IPS-11a (cell line): ENCODE results near the gene BRD1.

Experiments
- H3K4me3 ChIP-seq: one replicate; pipeline ENCODE4 v1.5.1; 2013; ENCODE audit warnings: low read depth, low read length, control low read depth

Gene BRD1

DNA sequence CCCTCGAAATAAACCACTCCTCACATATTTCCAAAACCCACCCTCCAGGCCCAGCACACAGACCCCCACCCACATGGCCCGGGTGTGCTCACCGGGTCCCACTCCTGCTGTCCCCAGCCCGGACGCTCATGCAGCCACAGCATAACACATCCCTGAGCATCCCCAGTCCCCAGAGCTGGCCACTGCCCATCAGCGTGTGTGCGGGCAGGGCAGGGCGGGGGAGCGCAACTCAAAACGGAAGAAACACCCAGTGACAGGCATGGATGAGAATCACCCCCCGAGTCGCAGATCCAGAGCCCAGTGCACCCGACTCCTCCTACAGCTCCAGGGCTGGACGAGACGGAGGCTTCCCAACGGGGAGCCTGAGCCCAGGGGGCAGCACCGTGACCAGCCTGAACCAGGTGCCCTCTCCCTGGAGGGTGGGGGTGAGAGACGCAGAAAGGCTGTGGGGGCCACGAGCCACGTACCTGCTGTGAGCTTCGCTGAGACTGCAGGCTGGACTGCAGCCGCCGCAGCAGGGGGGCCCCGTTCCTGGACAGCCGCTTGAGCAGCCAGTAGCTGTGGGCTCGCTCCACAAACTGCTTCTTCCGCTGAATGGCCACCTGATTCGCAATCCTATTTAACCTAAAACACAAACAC is 23.8 kb downstream of the BRD1 start:
- H3K4me3 ChIP-seq = no peak overlapping the region

DNA sequence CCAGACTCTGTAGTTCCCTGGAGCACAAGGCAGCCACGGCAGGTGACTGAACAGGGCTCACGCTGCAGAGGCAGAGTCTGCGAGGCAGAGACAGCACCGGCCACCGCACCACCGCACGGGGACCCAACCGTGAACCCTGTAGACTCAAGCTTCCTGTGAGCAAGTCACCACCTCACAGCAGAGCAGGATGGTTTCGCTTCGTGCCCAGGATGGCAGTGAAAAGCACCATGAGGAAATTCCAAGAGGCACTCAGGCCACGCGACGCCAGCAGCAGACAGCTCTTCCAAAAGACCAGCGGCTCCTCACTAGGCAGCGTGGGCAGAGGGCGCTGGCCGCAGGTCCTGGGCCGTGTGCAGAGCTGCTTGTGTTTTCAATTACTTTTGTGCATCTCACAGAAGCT is 24.5 kb downstream of the BRD1 start:
- H3K4me3 ChIP-seq = no peak overlapping the region

DNA sequence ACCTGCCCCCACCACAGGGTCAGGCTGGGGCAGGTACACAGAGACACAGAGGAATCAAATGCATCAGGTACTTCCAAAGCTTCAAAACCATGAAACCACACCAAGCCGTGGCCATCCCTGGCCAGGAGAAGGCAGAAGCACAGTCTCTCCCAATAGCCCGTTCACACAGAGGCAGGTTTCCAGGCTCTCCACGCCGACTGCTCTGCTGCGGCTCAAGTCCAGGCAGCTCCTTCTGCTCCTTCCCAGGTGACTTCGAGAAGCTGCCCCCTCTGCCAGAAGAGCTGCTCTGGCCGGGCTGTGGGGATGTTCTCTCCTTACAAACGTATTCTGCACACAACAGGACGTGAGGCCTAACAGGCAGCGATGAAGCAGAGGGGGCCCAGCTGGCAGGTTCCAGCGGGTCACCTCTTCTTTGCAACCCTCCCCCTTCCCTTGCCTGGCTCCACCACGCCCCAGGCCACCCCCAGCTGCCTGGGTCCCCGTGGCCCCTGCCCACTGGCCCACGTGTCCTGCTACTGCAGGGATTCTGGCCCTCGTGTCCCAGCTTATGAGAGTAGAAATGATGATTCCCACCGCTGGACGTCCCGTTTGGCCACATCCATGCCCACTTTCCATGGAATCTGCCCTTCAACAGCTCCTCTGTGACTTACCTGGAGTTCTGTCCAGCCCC is 26.1 kb downstream of the BRD1 start:
- H3K4me3 ChIP-seq = no peak overlapping the region

DNA sequence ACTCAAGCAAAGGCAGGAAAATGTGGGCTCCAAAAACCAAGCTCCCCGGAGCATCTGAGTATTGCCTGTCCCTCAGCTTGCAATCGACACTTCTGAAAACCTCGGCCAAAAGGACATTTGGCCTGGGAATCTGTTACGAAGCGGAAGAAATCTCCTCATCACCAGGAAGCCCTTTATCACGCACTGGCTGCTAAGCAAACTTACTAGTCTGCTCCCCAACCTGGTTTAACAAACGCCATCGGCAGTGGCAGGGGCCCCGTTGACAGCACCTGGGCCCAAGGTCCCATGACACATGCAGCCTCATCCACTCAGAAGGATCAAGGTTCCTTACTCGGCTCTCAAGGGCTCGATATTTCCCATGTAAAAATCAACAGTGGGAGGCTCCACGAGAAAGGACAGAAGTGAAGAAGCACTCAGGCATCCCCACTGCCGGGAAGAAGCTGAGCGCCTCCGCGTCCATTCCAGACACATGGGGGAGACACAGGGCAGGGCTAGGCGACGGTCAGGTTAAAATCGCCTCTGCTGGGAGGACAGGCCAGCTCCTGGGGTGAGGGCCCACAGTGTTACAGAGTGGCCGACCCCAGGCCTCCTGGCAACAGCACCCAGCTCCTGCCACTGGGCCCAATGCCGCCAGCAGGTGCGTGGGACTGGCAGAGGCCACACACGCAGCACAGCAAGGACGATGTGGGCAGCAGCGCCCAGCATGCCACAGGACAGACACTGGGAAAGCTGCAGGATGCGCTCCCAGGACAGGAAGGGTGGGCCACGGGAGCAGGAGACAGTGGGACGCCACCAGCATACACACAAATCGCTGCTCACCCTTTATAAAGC is 27.1 kb downstream of the BRD1 start:
- H3K4me3 ChIP-seq = no peak overlapping the region

DNA sequence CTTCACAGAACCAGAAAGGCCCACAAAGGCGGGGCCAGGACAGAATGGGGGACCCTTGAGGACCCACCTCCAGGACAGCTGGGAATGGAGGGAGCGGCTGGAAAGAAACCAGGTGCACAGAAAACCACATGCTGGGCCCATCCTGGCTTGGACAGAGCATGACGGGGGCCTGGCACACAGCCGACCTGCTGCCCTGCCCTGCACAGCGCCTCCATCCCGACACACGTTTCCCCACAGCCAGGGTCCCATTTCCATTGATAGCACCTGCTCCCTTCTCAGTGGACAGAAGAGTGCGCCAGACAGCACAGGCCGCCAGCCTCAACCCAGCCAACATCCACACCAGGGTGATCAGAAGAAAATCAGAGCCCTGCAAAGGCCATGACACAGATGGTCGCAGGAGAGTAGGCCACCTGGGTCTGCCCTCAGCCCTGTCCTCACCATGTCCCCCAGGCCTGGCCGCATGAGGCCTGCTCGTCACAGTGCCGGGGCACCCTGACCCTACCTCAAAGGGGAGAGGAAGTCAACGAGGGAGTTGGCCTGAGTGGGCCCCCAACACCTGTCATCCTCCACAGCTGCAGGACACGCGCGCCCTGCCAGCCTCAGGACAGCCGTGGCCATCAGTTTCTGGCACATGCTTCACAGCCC is 28.1 kb downstream of the BRD1 start:
- H3K4me3 ChIP-seq = no peak overlapping the region

DNA sequence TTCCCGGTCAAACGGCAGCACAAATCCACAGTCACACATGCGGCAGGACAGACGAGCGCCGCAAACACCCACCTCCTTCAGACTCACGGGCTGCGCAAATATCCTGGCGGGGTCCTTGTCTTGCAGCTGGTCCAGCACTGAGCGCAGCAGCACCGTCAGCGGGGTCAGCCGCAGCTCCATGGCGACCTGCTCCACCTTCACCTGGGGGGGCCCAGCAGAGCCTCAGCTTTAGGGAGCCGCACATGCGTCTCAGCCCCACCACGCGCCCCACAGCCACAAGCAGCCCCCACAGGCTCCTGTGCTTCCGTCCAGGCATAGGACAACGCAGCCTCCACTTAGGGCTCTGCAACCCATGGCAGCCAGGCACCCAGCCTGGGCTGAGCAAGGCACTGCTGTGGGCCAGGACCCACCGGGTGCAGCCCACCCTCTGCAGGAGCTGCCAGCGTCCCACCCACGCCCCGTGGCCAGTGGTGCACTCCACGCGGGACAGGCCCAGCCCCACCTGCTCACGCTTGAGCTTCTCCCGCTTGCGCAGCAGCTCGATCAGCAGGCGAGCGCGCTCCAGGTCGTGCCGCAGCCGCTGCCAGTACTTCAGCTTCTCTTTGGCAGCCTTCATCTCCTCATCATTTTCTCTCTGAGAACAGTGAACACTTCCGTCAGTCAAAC is 29.1 kb downstream of the BRD1 start:
- H3K4me3 ChIP-seq = no peak overlapping the region

DNA sequence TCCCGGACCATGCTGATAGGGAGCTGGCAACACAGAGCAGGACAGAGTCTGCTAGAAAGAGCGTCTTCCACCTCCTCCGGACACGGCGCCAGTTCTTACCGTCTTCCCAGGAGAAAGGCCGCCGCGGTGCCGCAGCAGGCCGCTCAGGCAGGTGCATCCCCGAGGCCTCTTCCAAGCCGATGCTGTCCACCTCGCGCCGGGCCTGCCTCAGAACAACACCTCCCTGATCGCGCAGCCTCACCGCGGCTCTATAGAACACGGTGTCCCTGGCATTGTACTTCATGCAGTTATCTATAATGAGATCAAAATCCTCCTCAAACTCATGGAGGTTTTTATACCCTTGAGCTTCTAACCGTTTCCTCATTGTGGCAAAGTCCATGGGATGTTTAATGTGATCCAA is 30.0 kb downstream of the BRD1 start:
- no peak overlapping the region for H3K4me3 ChIP-seq

DNA sequence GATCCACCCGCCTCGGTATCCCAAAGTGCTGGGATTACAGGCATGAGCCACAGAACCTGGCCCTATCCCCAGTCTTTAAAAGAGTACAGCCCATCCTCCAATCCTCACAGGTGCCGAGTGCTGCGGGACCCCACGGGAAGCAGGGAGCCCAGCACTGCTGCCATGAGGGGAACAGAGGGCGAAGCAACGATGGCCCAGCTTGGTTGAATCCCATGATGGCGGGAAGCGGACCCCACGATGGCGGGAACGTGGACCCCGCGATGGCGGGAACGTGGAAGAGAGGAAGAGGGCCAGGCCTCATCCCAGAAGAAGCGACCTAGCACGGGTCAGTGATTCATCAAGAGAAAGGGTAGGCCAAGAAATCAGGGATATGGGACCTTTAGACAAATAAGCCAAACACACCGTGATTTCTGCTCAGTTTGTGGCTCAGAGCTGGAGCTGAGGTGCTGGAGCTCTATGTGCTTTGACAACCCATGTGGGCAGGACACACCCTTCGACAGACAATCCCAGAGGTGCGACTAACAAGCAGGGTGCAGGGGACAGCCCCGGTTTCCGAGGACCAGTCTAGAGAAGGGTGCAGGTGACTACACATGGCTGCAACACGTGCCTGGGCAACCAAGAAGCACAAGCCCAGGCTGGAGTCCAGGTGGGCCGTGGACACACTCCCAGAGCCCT is 30.9 kb downstream of the BRD1 start:
- no peak overlapping the region for H3K4me3 ChIP-seq

DNA sequence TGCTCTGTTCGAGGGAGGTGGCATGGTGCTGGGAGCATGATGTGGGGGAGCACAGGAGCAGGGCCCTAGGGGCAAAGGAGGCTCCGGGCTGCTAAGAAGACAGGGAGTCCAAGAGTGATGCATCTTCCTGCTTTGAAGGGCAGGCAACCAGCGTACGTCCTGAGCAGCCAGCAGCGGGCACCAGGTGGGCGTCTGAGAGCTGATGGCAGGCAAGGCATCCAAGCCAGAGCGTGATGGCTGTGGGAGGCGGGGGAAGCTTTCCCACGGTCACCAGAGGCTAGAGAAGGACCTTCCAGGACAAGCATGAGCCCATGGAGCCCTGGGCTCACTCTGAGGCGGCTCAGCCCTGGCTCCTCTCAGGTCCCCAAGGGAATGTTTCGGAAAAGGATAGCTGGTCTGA is 32.2 kb downstream of the BRD1 start:
- no peak overlapping the region for H3K4me3 ChIP-seq

DNA sequence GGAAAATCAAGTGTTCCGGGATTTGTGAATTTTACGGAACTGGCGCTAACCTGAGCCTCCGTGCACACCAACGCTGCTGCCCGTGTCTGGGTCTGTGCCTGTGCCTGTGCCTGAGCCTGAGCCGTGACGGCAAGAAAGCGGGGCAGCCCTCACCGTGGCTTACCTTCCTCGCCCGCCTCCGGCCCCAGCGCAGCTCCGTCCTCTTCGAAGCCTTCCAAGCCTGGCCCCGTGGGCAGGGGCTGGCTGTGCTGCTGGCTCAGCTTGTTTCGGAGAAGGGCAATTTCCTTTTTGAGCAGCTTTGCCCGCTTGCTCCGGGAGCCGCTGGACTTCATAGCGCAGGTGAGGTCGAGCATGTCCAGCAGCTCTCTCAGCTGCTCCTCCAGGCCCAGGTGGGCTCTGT is 33.8 kb downstream of the BRD1 start:
- H3K4me3 ChIP-seq = no peak overlapping the region

DNA sequence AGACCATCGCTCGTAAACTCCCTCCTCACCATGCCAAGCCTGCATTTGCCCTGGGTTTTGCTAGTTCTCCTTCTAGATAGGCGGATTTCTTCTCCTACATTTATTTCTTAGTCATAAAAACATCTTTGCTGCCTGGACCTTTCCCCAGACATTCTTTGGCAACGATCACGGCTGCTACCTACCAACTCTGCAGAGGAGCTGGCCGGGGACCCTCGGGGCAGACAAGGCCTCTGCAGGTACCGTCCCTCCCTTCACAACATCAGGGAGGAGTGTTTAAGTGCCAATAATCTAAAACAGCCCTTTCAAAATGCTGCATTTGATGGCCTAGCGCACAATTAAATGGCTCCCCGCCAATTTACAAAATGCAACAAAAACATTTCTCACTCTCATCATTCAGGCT is 34.4 kb downstream of the BRD1 start:
- no peak overlapping the region for H3K4me3 ChIP-seq

DNA sequence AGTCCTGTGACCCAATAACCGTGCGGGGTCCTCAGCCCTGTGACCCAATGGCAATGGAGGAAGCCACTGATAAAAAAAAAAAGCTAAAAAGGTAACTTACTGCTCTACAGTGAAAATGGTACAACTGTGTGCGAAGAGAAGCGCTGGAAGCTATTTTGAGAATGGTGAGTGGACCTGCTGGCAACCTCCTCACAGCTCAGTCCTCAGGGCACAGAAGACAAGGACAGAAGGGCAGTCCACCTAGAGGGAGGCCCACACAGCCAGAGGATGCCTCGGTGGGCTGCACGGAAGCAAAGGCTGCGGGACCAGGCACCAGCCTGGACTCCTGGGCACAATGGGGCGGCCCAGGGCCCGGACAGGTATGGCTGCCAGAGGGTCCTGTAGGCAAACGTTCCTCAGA is 35.6 kb downstream of the BRD1 start:
- H3K4me3 ChIP-seq = no peak overlapping the region

DNA sequence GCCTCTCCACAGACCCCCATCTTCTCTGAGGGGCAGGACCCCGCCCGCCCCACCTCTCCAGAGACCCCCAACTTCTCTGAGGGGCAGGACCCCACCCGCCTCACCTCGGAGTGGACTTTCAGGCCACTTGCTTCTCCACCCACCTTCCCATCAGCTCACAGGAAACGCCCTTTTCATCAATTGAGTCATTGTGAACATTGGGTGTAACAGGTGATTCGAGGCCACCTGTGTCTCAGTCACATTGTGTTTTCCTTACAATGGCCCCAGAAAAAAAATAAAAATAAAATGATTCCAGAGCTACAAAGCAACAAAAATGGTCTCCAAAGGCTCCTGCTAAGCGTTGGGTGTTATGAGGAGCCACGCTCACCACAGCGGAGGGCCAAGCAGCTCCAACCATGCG is 36.0 kb downstream of the BRD1 start:
- no peak overlapping the region for H3K4me3 ChIP-seq

DNA sequence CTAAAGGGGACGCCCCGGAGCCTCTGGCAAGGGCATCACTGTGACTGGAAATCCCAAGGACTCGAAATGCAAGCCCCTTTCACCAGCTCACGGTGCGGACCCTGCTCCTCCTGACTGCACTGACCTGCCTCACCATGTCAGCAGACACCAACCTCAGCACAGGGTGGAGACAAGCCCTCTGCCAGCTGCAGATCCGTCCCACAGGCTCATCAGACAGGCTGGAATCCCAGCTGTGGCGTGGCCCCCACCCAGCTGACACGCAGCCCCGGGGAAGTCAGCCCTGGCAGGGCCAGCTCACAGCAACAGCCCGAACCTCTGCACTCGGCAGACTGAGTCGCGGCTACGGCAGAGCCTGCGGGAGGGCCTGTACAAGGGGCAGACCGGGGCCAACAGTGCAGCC is 36.8 kb downstream of the BRD1 start:
- H3K4me3 ChIP-seq = no peak overlapping the region

DNA sequence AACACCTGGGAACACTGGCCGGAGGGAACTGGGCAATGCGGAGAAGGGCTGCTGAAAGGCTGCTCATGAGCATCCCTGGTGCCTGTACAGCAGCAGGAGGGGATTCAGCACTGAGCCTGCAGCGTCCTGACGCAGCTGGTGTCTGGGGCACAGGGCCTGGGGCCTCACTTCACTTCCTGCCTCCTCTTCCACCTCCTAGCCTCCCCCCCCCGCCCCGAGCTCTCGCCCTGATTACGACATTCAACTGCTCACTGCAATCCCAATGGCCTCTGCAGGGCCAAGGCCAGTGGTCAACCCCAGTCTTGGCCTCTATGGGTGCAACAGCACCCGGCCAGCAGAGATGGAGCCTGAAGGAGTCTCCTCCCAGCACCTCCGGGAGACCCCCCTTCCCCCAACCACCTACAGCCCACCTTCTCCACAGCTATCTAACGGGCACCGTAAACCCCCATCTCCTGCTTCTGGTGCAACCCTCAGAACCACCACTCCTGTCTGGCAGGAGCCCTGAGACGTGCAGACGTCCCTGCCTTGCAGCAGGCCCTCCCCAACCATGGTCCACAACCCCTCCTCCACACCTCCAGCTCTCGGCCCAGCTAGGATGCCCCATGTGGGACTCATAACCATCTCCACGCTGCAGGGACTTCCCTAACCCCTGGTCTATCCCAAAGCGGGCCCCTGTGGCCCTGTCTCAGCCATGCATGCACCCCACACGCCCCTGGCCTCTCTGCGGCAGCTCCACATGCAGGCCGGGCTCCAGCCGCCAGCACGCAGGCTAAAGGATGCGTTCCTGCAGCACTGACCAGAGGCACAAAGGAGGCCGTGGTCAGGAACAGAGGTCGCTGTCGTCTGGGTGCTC is 38.2 kb downstream of the BRD1 start:
- H3K4me3 ChIP-seq = no peak overlapping the region

DNA sequence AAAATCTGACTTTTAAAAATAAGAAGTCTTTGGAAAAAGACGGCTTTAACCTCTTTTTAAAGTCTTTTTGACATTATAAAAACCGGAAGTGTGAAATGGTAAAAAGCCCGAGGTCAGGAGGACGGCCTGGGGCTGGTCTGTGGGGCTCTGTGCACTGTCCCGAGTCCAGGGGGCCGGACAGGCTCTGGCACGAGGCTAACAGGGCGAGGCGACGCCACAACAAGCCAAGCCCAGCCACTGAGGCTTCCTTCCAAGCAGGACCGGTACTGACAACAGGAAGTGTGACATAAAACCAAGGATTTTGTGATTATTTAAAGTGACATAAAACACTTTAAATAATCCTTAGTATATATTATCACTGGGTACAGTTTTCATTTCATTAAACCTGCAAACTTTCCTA is 39.2 kb downstream of the BRD1 start:
- no peak overlapping the region for H3K4me3 ChIP-seq

DNA sequence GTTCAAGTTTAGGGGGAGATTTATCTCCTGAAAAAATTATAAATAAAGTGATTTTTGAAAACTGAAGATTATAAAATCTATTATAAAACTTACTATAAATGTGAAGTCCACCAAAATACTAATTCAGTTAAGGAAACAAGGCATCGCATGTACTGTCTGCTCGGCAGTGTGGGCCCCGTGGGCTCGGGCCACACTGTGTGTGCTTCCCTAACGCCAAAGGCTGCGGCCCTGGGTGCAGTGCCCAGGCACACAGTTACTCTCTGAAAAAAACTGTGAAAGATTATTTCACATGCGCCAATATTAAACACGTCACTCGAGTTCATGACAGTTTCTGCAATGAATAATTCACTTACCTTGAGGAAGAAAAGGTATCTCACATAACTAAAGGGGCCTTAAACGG is 39.8 kb downstream of the BRD1 start:
- no peak overlapping the region for H3K4me3 ChIP-seq

DNA sequence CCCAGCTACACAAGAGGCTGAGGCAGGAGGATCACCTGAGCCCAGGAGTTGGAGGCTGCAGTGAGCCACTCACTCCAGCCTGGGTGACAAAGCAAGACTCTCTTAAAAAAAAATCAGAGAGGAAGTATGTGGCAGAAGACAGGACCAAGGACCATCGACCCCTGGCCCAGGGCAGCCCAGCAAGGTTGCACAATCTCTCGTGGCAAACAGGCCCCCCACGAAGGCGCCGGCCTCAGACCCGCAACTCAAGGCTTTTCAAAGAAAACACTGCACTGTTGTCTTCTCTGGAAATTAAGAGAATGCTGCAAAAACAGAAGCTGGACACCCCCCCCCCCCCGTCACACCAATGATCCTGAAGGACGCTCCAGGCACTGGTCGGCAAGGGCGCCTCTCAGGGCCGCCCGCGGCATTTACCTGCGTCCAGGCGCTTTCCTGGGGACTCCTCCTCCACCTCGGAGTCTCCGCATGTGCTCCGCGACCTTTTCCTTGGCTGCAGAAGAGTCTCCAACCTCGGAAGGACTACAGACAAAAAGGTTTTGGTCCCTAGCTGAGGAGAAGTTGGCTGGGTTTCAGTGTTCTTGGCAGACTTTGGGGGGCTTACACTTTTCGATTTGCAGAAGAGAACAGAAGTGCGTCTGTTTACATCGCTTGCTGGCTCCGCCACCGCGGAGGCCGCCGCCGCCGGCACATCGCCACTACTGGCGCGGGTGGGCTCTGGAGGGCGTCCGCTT is 40.5 kb downstream of the BRD1 start:
- no peak overlapping the region for H3K4me3 ChIP-seq

DNA sequence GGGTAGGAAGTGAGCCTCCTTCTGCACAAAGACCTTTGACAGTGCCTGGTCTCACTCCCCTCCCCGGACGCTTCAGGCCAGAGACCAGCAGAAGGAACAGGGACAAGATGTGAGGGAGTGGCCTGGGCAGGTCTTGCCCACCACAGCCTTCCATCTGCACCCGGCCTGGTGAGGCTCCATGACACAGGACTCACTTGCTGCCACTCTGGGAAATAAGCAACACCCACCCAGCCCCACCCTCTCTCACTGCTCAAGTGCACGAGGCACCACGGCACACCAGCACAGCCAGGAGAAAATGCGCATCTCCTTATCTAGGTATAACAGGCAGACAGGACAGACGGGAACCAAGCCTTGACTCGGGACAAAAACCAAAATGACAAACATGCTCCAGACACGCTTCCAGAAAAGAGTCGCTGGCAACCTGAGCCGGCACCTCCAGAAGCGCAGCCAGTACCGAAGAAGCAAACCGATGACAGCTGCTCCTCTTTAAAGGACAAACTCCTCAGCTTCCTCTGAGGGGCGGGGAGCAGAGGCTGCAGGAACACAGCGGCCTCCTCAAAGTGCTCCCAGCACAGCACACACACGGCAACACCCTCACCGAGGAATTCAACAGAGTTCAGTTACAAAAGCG is 41.7 kb downstream of the BRD1 start:
- no peak overlapping the region for H3K4me3 ChIP-seq
